KBM-7 (cell line): ENCODE results near the gene MRPL20.

Experiments used
- DNase-seq: peaks from one replicate; pipeline ENCODE4 v3.0.0-alpha.2; 2015
- in situ Hi-C: fragments of 300-500 bp; cut with MboI; formaldehyde crosslinking; loops from 2 replicates; pipeline ENCODE4 v1.14.3; 2020; ENCODE audit warnings: low sequenced_read_pairs, low pct_unique_long_range_greater_than_20kb, mixed read lengths

MRPL20 gene

GRCh38 chr1:1438531-1439381 is 31.7 kb upstream of the MRPL20 start:
- in situ Hi-C loops = no loop called here
- DNase-seq = no peak

- no peak for DNase-seq
- in situ Hi-C loops = no loop called here
These were observed 30.8 kb upstream of the MRPL20 start for GRCh38 chr1:1437904-1438376.

GRCh38 chr1:1437033-1437903 is 30.2 kb upstream of the MRPL20 start:
- DNase-seq = no peak
- in situ Hi-C loops = no loop called here

GRCh38 chr1:1436630-1437032 is 29.5 kb upstream of the MRPL20 start:
- peak; percentile 20 for DNase-seq
- in situ Hi-C loops = no loop called here

GRCh38 chr1:1435911-1436629 is 29.0 kb upstream of the MRPL20 start:
- DNase-seq = no peak
- in situ Hi-C loops = no loop called here

- in situ Hi-C loops = no loop called here
- peak; percentile 65 for DNase-seq
These were observed 28.2 kb upstream of the MRPL20 start, which contains the start of gene VWA1 for GRCh38 chr1:1435106-1435903. Gene VWA1, plus strand, starts transcription at chr1:1435690. Its CDS starts 59 bp downstream, at chr1:1435749.

GRCh38 chr1:1434824-1435105 is 27.7 kb upstream of the MRPL20 start:
- in situ Hi-C loops = no loop called here
- DNase-seq = peak; percentile 14

- in situ Hi-C loops = no loop called here
- DNase-seq = peak; percentile 79
These were observed 27.2 kb upstream of the MRPL20 start for GRCh38 chr1:1434131-1434823.

GRCh38 chr1:1433804-1434130 is 26.7 kb upstream of the MRPL20 start:
- in situ Hi-C loops = no loop called here
- DNase-seq = peak; percentile 39

GRCh38 chr1:1432951-1433803 is 26.1 kb upstream of the MRPL20 start:
- in situ Hi-C loops = no loop called here
- peak; percentile 45 for DNase-seq

- no peak for DNase-seq
- in situ Hi-C loops = no loop called here
These were observed 25.3 kb upstream of the MRPL20 start for GRCh38 chr1:1432274-1432950.

- no peak for DNase-seq
- in situ Hi-C loops = no loop called here
These were observed 24.8 kb upstream of the MRPL20 start for GRCh38 chr1:1431845-1432273.

GRCh38 chr1:1430992-1431844 is 24.1 kb upstream of the MRPL20 start:
- in situ Hi-C loops = no loop called here
- DNase-seq = no peak

- in situ Hi-C loops = no loop called here
- no peak for DNase-seq
These were observed 23.3 kb upstream of the MRPL20 start for GRCh38 chr1:1430114-1430982.

- DNase-seq = no peak
- in situ Hi-C loops = no loop called here
These were observed 22.6 kb upstream of the MRPL20 start for GRCh38 chr1:1429671-1430073.
